ENCODE data around the gene SLC44A3. TPM values are rescaled to one million over a fixed set of nuclear protein-coding genes. Genes with fewer than 3 reads are reported as not detected.
A peak's percentile ranks its signal among the peaks of the same experiment; 100 is the strongest.

Gene SLC44A3
- total RNA-seq, 2 donors from 2014 or later = 17.8 to 32.9 TPM

GRCh38 chr1:94919241-94920030 lies 99.3 kb downstream of the SLC44A3 start:
- DNase-seq = no peak
- H3K4me1 ChIP-seq = peaks cover 35% of the 10 kb centered on the region
- no peaks in the 10 kb centered on the region for H3K9me3 ChIP-seq
- no peaks in the 10 kb centered on the region for H3K36me3 ChIP-seq (replicated peaks in 1 of 2; ENCODE audit: insufficient read depth in 1 of 2, low read depth in 2 of 2)
- 78 to 83% methylated on average over 4 of the region's 4 CpGs for WGBS, 2 donors
- no peak for ATAC-seq
- TF ChIP-seq POLR2A (IDR thresholded peaks at IDR 0.05) = no peak
- TF ChIP-seq CTCF (IDR thresholded peaks at IDR 0.05) = no peak
- H3K27ac ChIP-seq = peak overlapping the region in 1 of 4 donors; percentile 11
- intact Hi-C loops (cut with DNase I) = no loop called here
- H3K27me3 ChIP-seq = no peaks in the 10 kb centered on the region
- no peak overlapping the region for H3K4me3 ChIP-seq

DNA sequence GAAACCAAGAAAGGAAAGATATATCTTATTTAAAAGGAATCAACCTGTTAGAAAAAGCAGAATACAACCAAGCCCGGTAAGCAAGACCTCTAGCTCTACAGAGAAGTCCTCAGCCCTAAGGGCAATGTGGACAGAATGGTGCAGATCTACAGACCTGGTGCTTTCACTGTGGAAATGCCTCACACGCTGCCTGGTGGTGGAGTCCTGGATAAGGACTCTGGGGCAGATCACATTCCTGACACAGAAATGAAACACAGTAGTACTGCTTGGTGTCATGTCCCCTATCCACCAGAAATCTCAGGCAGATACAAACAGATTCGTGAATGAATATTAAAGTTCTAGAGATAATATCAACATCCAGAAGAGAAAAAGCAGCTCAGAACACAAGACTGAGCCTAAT lies 99.9 kb downstream of the SLC44A3 start:
- no peaks in the 10 kb centered on the region for H3K36me3 ChIP-seq (replicated peaks in 1 of 2; ENCODE audit: insufficient read depth in 1 of 2, low read depth in 2 of 2)
- WGBS, 2 donors = 52 to 61% methylated on average over 3 of the region's 3 CpGs
- peaks cover 41% of the 10 kb centered on the region for H3K4me1 ChIP-seq
- no peak for ATAC-seq
- H3K4me3 ChIP-seq = no peak overlapping the region
- no peaks in the 10 kb centered on the region for H3K9me3 ChIP-seq
- no peak for TF ChIP-seq CTCF (IDR thresholded peaks at IDR 0.05)
- TF ChIP-seq POLR2A (IDR thresholded peaks at IDR 0.05) = no peak
- H3K27me3 ChIP-seq = no peaks in the 10 kb centered on the region
- intact Hi-C loops (cut with DNase I) = no loop called here
- H3K27ac ChIP-seq = peak overlapping the region in 1 of 4 donors; percentile 11
- no peak for DNase-seq

GRCh38 chr1:94921977-94922376 lies 101.8 kb downstream of the SLC44A3 start:
- ATAC-seq (no peak), DNase-seq (no peak)
- Histone ChIP-seq H3K36me3 (replicated peaks in 1 of 2; ENCODE audit: insufficient read depth in 1 of 2, low read depth in 2 of 2) (no peaks in the 10 kb centered on the region), H3K27ac (peak overlapping the region in 1 of 4 donors; percentile 90), H3K27me3 (no peaks in the 10 kb centered on the region), H3K4me3 (no peak overlapping the region), H3K4me1 (peaks cover 46% of the 10 kb centered on the region), H3K9me3 (no peaks in the 10 kb centered on the region)
- no peak for TF ChIP-seq CTCF (IDR thresholded peaks at IDR 0.05)
- no peak for TF ChIP-seq POLR2A (IDR thresholded peaks at IDR 0.05)
- whole genome bisulfite sequencing, 2 donors = 100% methylated on average over 1 of the region's 1 CpG
- intact Hi-C loops (cut with DNase I) = no loop called here

DNA sequence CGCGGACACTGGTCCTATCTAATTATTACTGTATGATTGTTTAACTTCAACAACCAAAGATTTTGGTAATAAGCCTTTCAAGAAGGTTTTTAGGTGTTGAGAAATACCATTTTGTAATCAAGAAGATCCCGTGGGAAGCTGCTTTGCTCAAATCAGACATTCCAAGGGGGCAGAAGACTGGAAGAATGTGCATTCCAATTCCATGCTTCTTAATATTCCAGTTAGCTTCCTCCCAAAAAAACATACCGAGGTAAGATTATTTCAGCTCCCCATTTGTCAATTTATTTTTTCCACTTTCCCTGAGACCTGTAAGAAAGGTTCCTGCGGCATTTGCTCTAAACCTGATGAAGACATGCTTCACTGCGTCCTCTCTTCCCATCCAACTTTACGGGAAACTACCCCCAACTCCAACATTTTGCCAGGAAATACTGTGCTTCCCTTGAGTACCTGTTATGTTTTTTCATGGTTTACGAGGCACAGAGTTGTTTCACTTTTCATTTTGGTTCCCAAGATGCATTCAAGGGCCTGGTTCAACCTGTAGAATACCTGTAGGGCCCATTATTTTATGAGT lies 102.7 kb downstream of the SLC44A3 start:
- no peaks in the 10 kb centered on the region for H3K9me3 ChIP-seq
- no peak overlapping the region for H3K4me3 ChIP-seq
- ATAC-seq (no peak), DNase-seq (no peak)
- no peaks in the 10 kb centered on the region for H3K36me3 ChIP-seq (replicated peaks in 1 of 2; ENCODE audit: insufficient read depth in 1 of 2, low read depth in 2 of 2)
- H3K27ac ChIP-seq = peak overlapping the region; percentile 1 to 90 (median 22)
- intact Hi-C loops (cut with DNase I) = no loop called here
- H3K27me3 ChIP-seq = no peaks in the 10 kb centered on the region
- WGBS, 2 donors = 63 to 74% methylated on average over 8 of the region's 8 CpGs
- H3K4me1 ChIP-seq = peaks cover 55% of the 10 kb centered on the region
- TF ChIP-seq CTCF (IDR thresholded peaks at IDR 0.05) = no peak
- no peak for TF ChIP-seq POLR2A (IDR thresholded peaks at IDR 0.05)

All from body of pancreas (tissue), 4 donors.